Right cardiac atrium (tissue), 5 donors: ENCODE data around the gene LKAAEAR1. TPM values are rescaled to one million over a fixed set of nuclear protein-coding genes. Genes with fewer than 3 reads are reported as not detected.
A peak's percentile ranks its signal among the peaks of the same experiment; 100 is the strongest.

Experiments
- ATAC-seq, 2 donors: fragments of 200-7000 bp; cut with Tn5 transposase; one replicate each; pipeline versions ENCODE4 v1.8.0 to v1.9.1; 2020; ENCODE audit warnings: moderate library complexity in 2 of 2, mild to moderate bottlenecking in 1 of 2
- DNase-seq, 3 donors: peaks; one replicate each; pipeline ENCODE4 v3.0.0-alpha.2; 2020
- H3K27ac ChIP-seq: one replicate; pipeline ENCODE4 v1.5.1; 2013; ENCODE audit warnings: mild to moderate bottlenecking, low read length, control low read depth, moderate library complexity
- H3K27me3 ChIP-seq: one replicate; pipeline ENCODE4 v1.6.1; 2013; ENCODE audit not compliant: control insufficient read depth, insufficient read depth
- H3K4me1 ChIP-seq: one replicate; pipeline ENCODE4 v1.6.1; 2013; ENCODE audit warnings: low read length; ENCODE audit not compliant: control insufficient read depth, insufficient read depth
- H3K4me3 ChIP-seq: one replicate; pipeline ENCODE4 v1.5.1; 2013; ENCODE audit warnings: low read length, control low read depth
- H3K9me3 ChIP-seq: one replicate; pipeline ENCODE4 v1.6.1; 2013; ENCODE audit warnings: low read length; ENCODE audit not compliant: control insufficient read depth
- WGBS: extraction: QIAGEN DNeasy Blood & Tissue Kit; methylation state at CpG from one replicate; pipeline ENCODE4 v1.1.7; 2013; 5-methylcytosine and 5-hydroxymethylcytosine counted together
- intact Hi-C, 4 donors: fragments of 100-400 bp; cut with DNase I; formaldehyde crosslinking; loops; one replicate each; pipeline versions ENCODE4 v1.11.0 to v1.14.0; 2022 to 2023
- polyA plus RNA-seq: library from polyadenylated mRNA; stranded (reverse); fragments of 200-250 nt; gene quantifications from one replicate; pipeline ENCODE4 v1.2.3, GENCODE V29; 2013
- total RNA-seq, 4 donors: library from RNA; stranded (reverse); fragmentation: NEBNext Ultra II Directional; extraction: Animal tissue kit (Norgen Biotek cat#: 25700); gene quantifications; one replicate each; pipeline ENCODE4 v1.2.1, GENCODE V29; 2021
- donor health status: healthy with polysubstance abuse.
- donor health status: DM: no; HTN: yes; CAD: no.
- donor health status: DM: no; HTN: no; CAD: no.
- donor health status: DM: no; HTN: yes; CAD: no; lungs with severe emphysema.
- donor health status: DM: yes; HTN: yes; CAD: no.

The LKAAEAR1 gene
- total and polyA plus RNA-seq, 5 donors: 0.29 to 0.65 (median 0.45) TPM; not detected in 1

- Histone ChIP-seq H3K4me3 (peak overlapping the region; percentile 21), H3K27ac (no peak overlapping the region), H3K9me3 (no peaks in the 10 kb centered on the region), H3K27me3 (no peaks in the 10 kb centered on the region), H3K4me1 (peaks cover 9% of the 10 kb centered on the region)
- DNase-seq (no peak), ATAC-seq (no peak)
- intact Hi-C loops: no loop called here
- WGBS: 54% methylated on average over 5 of the region's 5 CpGs
Observed at GRCh38 chr20:64062276-64062595, 22.0 kb downstream of the LKAAEAR1 start.

DNA sequence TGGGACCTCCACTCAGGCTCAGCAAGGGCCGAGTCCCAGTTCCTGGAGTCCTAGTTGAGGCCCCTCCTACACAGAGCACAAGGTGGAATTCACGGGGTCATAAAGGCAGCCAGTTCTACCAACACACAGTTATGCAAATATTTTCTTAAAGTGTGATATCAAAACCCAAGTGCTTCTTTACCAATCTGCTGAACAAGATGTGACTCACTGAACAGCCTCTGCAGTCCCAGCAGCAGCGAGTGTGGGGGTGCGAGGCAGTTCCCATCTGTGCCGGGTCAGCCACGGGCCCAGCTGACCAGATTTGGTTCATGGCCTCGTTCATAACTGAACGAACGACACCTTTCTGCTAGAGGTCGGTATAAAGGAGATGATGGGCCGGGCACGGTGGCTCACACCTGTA, 25.7 kb downstream of the LKAAEAR1 start:
- intact Hi-C loops: loop anchor here in 1 of 4 donors (5.0 kb wide), 1 partner anchor 86 kb away; no protein-coding TSS in a partner anchor
- 85% methylated on average over 12 of the region's 12 CpGs for WGBS
- DNase-seq (no peak), ATAC-seq (no peak)
- H3K9me3 ChIP-seq: no peaks in the 10 kb centered on the region
- H3K4me1 ChIP-seq: no peaks in the 10 kb centered on the region
- no peaks in the 10 kb centered on the region for H3K27me3 ChIP-seq
- H3K27ac ChIP-seq: no peak overlapping the region
- no peak overlapping the region for H3K4me3 ChIP-seq

- peak overlapping the region; percentile 1 for H3K4me3 ChIP-seq
- H3K9me3 ChIP-seq: no peaks in the 10 kb centered on the region
- H3K27ac ChIP-seq: peak overlapping the region; percentile 16
- DNase-seq: peak; percentile 80 to 91 (median 91)
- ATAC-seq: peak; percentile 42 to 50
- intact Hi-C loops: loop anchor here in 1 of 4 donors (5.0 kb wide), 1 partner anchor 86 kb away; no protein-coding TSS in a partner anchor
- no peaks in the 10 kb centered on the region for H3K4me1 ChIP-seq
- WGBS: 29% methylated on average over 33 of the region's 33 CpGs
- no peaks in the 10 kb centered on the region for H3K27me3 ChIP-seq
Observed at GRCh38 chr20:64057628-64058498, 26.3 kb downstream of the LKAAEAR1 start.

GRCh38 chr20:64056889-64057627, 27.1 kb downstream of the LKAAEAR1 start:
- Histone ChIP-seq H3K27me3 (no peaks in the 10 kb centered on the region), H3K4me3 (peak overlapping the region; percentile 1), H3K27ac (peak overlapping the region; percentile 16), H3K4me1 (no peaks in the 10 kb centered on the region), H3K9me3 (no peaks in the 10 kb centered on the region)
- peak; percentile 2 to 3 for ATAC-seq
- 49% methylated on average over 39 of the region's 39 CpGs for WGBS
- peak in 1 of 3 donors; percentile 54 for DNase-seq
- intact Hi-C loops: loop anchor here in 1 of 4 donors (5.0 kb wide), 1 partner anchor 85 kb away; no protein-coding TSS in a partner anchor

DNA sequence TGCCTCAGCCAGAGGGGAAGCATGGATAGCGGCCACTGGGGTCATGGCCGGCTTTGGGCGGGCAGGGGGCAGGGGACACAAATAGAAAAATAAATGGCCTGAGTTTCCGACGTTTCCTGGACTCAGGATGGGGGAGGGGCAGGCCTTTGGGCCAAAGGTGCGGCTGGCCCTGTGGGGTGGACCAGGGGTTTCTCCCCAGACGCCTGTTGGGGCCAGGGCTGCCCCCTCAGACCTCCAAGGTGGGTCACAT, 27.6 kb downstream of the LKAAEAR1 start:
- 53% methylated on average over 7 of the region's 7 CpGs for WGBS
- DNase-seq (peak in 2 of 3 donors; percentile 65 to 69), ATAC-seq (no peak)
- intact Hi-C loops: loop anchor here in 1 of 4 donors (5.0 kb wide), 1 partner anchor 84 kb away; no protein-coding TSS in a partner anchor
- Histone ChIP-seq H3K27ac (peak overlapping the region; percentile 16), H3K4me3 (no peak overlapping the region), H3K9me3 (no peaks in the 10 kb centered on the region), H3K4me1 (no peaks in the 10 kb centered on the region), H3K27me3 (no peaks in the 10 kb centered on the region)

GRCh38 chr20:64055893-64056638, 28.1 kb downstream of the LKAAEAR1 start:
- Histone ChIP-seq H3K27ac (peak overlapping the region; percentile 76), H3K4me1 (no peaks in the 10 kb centered on the region), H3K9me3 (no peaks in the 10 kb centered on the region), H3K27me3 (no peaks in the 10 kb centered on the region), H3K4me3 (no peak overlapping the region)
- peak; percentile 84 to 92 (median 91) for DNase-seq
- WGBS: 38% methylated on average over 22 of the region's 22 CpGs
- intact Hi-C loops: loop anchor here in 1 of 4 donors (5.0 kb wide), 1 partner anchor 84 kb away; no protein-coding TSS in a partner anchor
- peak; percentile 27 to 54 for ATAC-seq

GRCh38 chr20:64055396-64055892, 28.8 kb downstream of the LKAAEAR1 start:
- H3K9me3 ChIP-seq: no peaks in the 10 kb centered on the region
- intact Hi-C loops: loop anchor here in 1 of 4 donors (5.0 kb wide), 1 partner anchor 83 kb away; no protein-coding TSS in a partner anchor
- H3K27ac ChIP-seq: peak overlapping the region; percentile 76
- H3K4me3 ChIP-seq: no peak overlapping the region
- 61% methylated on average over 9 of the region's 9 CpGs for WGBS
- no peak for ATAC-seq
- H3K4me1 ChIP-seq: no peaks in the 10 kb centered on the region
- DNase-seq: no peak
- no peaks in the 10 kb centered on the region for H3K27me3 ChIP-seq

- 20% methylated on average over 17 of the region's 17 CpGs for WGBS
- no peak overlapping the region for H3K4me3 ChIP-seq
- DNase-seq (peak; percentile 84 to 91 (median 90)), ATAC-seq (peak; percentile 56 to 68)
- H3K27ac ChIP-seq: peak overlapping the region; percentile 71
- H3K4me1 ChIP-seq: no peaks in the 10 kb centered on the region
- no peaks in the 10 kb centered on the region for H3K27me3 ChIP-seq
- intact Hi-C loops: no loop called here
- no peaks in the 10 kb centered on the region for H3K9me3 ChIP-seq
Observed at GRCh38 chr20:64053841-64054661, 30.1 kb downstream of the LKAAEAR1 start.

DNA sequence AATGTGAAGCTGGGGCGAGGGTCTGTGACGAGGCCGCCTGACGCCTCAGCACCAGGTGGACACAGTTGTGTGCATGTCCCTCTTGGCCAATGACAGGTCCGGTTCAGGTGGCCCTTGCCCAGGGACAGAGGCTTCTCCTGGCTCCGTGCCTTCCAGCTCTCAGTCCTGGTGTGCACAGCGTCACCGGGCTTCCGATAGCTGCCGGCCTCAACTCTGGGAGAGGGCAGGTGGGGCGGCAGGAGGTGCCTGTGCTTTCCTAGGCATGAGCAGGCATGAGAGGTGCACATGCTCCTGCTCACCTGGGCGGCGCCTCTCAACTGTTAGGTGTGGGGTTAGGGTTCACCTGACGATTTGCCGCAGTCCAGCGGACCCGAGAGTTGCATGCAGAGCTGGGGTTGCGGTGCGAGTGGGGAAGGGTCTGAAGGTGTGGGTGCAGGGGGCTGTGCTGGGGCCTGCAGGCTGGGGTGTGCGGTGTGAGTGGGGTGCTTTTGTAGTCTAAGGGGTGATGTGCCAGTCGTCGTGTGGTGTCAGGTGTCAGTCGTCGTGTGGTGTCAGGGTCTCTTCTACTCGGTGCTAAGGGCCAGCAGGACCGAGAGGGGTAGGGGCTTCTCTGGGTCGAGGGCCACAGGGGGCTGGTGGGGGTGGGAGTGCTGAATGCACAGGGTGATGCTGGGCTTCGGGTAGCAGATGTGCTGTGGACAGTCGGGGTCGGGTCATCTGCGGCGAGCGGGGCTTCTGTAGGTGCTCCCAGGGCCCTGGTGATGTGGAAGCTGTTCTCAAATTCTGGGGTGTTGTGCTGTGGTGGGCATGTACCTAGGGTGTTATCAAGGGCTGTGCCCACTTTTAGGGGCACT, 31.0 kb downstream of the LKAAEAR1 start:
- H3K4me3 ChIP-seq: no peak overlapping the region
- H3K27ac ChIP-seq: peak overlapping the region; percentile 68

More for the DNA sequence above, 31.0 kb downstream of the LKAAEAR1 start:
- Histone ChIP-seq H3K9me3 (no peaks in the 10 kb centered on the region), H3K4me1 (no peaks in the 10 kb centered on the region), H3K27me3 (no peaks in the 10 kb centered on the region)
- WGBS: 70% methylated on average over 33 of the region's 33 CpGs
- ATAC-seq (no peak), DNase-seq (no peak)
- intact Hi-C loops: no loop called here
